HUDEP-2 (cell line): ENCODE results near the gene FOXN1.
"Not testable (repeated sequence)": the region's sequence is repeated elsewhere in the genome, so short reads cannot be mapped to it uniquely, and the experiment has no call there.

Source experiments
- DNase-seq, 76 experiments: peaks; one replicate each; lab custom pipeline; 2025; ENCODE audit not compliant: unreplicated experiment in 76 of 76; lab: John Stamatoyannopoulos, UW

Gene FOXN1

GRCh38 chr17:28522281-28522680 lies 16.1 kb downstream of the FOXN1 start:
- DNase-seq = not testable (repeated sequence)

- no peak for DNase-seq
Measured at GRCh38 chr17:28523186-28523585, 17.0 kb downstream of the FOXN1 start.

GRCh38 chr17:28523876-28524275 lies 17.7 kb downstream of the FOXN1 start:
- DNase-seq = no peak

GRCh38 chr17:28524476-28525424 lies 18.6 kb downstream of the FOXN1 start:
- DNase-seq = no peak

- no peak for DNase-seq
Measured at GRCh38 chr17:28526381-28526780, 20.2 kb downstream of the FOXN1 start.

- peak in 67 of 76 experiments; percentile 5 to 84 (median 50) for DNase-seq
Measured at GRCh38 chr17:28527181-28527681, 21.1 kb downstream of the FOXN1 start.

GRCh38 chr17:28527859-28528258 lies 21.7 kb downstream of the FOXN1 start:
- DNase-seq = peak in 1 of 76 experiments; percentile 36

- peak in 1 of 76 experiments; percentile 2 for DNase-seq
Measured at GRCh38 chr17:28528327-28529012, 22.3 kb downstream of the FOXN1 start.

- no peak for DNase-seq
Measured at GRCh38 chr17:28529013-28529400, 22.9 kb downstream of the FOXN1 start.

- no peak for DNase-seq
Measured at GRCh38 chr17:28530250-28530649, 24.1 kb downstream of the FOXN1 start.

GRCh38 chr17:28530926-28531325 lies 24.8 kb downstream of the FOXN1 start:
- DNase-seq = no peak

- no peak for DNase-seq
Measured at GRCh38 chr17:28532050-28532960, 26.2 kb downstream of the FOXN1 start.

GRCh38 chr17:28533091-28533807 lies 27.1 kb downstream of the FOXN1 start:
- DNase-seq = no peak

- no peak for DNase-seq
Measured at GRCh38 chr17:28534740-28535375, 28.7 kb downstream of the FOXN1 start.

GRCh38 chr17:28536532-28537218 lies 30.5 kb downstream of the FOXN1 start:
- DNase-seq = no peak

GRCh38 chr17:28537219-28537610 lies 31.1 kb downstream of the FOXN1 start:
- DNase-seq = no peak

- no peak for DNase-seq
Measured at GRCh38 chr17:28538296-28538895, 32.2 kb downstream of the FOXN1 start.

- no peak for DNase-seq
Measured at GRCh38 chr17:28540231-28540630, 34.1 kb downstream of the FOXN1 start.
